22Rv1 (cell line): Measurements from ENCODE around the gene TRERF1.

Experiments used
- H3K27ac ChIP-seq: fragments of 450-650 bp; 2 replicates; pipeline ENCODE4 v1.5.1; 2017
- CTCF ChIP-seq: fragments of 450-650 bp; IDR thresholded peaks from 2 replicates; pipeline ENCODE4 v1.5.1; 2017; ENCODE audit warnings: mild to moderate bottlenecking
- ZFX ChIP-seq: fragments of 450-650 bp; IDR thresholded peaks from 2 replicates; pipeline ENCODE4 v1.6.1; 2017; ENCODE audit warnings: antibody characterized with exemption, borderline replicate concordance

TRERF1 gene

GRCh38 chr6:42295181-42295580 lies 156.5 kb downstream of the TRERF1 start:
- no peak overlapping the region for H3K27ac ChIP-seq
- TF ChIP-seq CTCF (no peak), ZFX (no peak)

GRCh38 chr6:42294759-42295158 lies 157.0 kb downstream of the TRERF1 start:
- TF ChIP-seq ZFX (no peak), CTCF (no peak)
- no peak overlapping the region for H3K27ac ChIP-seq

- no peak overlapping the region for H3K27ac ChIP-seq
- no peak for TF ChIP-seq CTCF
- TF ChIP-seq ZFX, result no peak
These were observed 158.2 kb downstream of the TRERF1 start for GRCh38 chr6:42293386-42293977.

GRCh38 chr6:42292004-42292740 lies 159.6 kb downstream of the TRERF1 start:
- H3K27ac ChIP-seq, result no peak overlapping the region

GRCh38 chr6:42287756-42288155 lies 164.0 kb downstream of the TRERF1 start:
- TF ChIP-seq ZFX (no peak), CTCF (no peak)
- no peak overlapping the region for H3K27ac ChIP-seq

More at GRCh38 chr6:42292004-42292740, 159.6 kb downstream of the TRERF1 start:
- TF ChIP-seq CTCF (no peak), ZFX (no peak)

- TF ChIP-seq CTCF (no peak), ZFX (no peak)
- no peak overlapping the region for H3K27ac ChIP-seq
These were observed 170.2 kb downstream of the TRERF1 start for GRCh38 chr6:42281570-42281969.

GRCh38 chr6:42280966-42281533 lies 170.7 kb downstream of the TRERF1 start:
- no peak overlapping the region for H3K27ac ChIP-seq
- no peak for TF ChIP-seq ZFX
- TF ChIP-seq CTCF, result no peak
